Measurements from ENCODE around the gene FH. TPM values are rescaled to one million over a fixed set of nuclear protein-coding genes. Genes with fewer than 3 reads are reported as not detected.

Gene FH
- total and polyA plus RNA-seq, 2 experiments from 2014 or later = 56.2 to 69.8 TPM

- H3K4me3 ChIP-seq = no peak within 1 kb of the TSS
- H3K36me3 Mint-ChIP-seq (ENCODE audit: low read depth) = no peaks in the 10 kb centered on the region
- ATAC-seq = no peak
- H3K4me1 ChIP-seq (ENCODE audit: insufficient read depth) = peaks cover 5% of the 10 kb centered on the region; the same call in 1 of the 2 replicates
- no peaks in the 10 kb centered on the region for H3K79me2 ChIP-seq (replicated peaks; ENCODE audit: insufficient read depth)
- no peaks in the 10 kb centered on the region for H3F3A ChIP-seq (replicated peaks; ENCODE audit: low read depth)
- TF ChIP-seq EZH2 (IDR thresholded peaks at IDR 0.05; ENCODE audit: low read depth, unreplicated experiment) = no peak
- no peak for TF ChIP-seq POLR2AphosphoS5 (IDR thresholded peaks at IDR 0.05; ENCODE audit: low read depth)
- no peak for TF ChIP-seq STAT1 (IDR thresholded peaks at IDR 0.05; ENCODE audit: unreplicated experiment)
- TF ChIP-seq NANOG (IDR thresholded peaks at IDR 0.05; ENCODE audit: borderline replicate concordance) = no peak
- no peak for TF ChIP-seq REST (IDR thresholded peaks at IDR 0.05; ENCODE audit: unreplicated experiment)
- TF ChIP-seq, protein P1, sequence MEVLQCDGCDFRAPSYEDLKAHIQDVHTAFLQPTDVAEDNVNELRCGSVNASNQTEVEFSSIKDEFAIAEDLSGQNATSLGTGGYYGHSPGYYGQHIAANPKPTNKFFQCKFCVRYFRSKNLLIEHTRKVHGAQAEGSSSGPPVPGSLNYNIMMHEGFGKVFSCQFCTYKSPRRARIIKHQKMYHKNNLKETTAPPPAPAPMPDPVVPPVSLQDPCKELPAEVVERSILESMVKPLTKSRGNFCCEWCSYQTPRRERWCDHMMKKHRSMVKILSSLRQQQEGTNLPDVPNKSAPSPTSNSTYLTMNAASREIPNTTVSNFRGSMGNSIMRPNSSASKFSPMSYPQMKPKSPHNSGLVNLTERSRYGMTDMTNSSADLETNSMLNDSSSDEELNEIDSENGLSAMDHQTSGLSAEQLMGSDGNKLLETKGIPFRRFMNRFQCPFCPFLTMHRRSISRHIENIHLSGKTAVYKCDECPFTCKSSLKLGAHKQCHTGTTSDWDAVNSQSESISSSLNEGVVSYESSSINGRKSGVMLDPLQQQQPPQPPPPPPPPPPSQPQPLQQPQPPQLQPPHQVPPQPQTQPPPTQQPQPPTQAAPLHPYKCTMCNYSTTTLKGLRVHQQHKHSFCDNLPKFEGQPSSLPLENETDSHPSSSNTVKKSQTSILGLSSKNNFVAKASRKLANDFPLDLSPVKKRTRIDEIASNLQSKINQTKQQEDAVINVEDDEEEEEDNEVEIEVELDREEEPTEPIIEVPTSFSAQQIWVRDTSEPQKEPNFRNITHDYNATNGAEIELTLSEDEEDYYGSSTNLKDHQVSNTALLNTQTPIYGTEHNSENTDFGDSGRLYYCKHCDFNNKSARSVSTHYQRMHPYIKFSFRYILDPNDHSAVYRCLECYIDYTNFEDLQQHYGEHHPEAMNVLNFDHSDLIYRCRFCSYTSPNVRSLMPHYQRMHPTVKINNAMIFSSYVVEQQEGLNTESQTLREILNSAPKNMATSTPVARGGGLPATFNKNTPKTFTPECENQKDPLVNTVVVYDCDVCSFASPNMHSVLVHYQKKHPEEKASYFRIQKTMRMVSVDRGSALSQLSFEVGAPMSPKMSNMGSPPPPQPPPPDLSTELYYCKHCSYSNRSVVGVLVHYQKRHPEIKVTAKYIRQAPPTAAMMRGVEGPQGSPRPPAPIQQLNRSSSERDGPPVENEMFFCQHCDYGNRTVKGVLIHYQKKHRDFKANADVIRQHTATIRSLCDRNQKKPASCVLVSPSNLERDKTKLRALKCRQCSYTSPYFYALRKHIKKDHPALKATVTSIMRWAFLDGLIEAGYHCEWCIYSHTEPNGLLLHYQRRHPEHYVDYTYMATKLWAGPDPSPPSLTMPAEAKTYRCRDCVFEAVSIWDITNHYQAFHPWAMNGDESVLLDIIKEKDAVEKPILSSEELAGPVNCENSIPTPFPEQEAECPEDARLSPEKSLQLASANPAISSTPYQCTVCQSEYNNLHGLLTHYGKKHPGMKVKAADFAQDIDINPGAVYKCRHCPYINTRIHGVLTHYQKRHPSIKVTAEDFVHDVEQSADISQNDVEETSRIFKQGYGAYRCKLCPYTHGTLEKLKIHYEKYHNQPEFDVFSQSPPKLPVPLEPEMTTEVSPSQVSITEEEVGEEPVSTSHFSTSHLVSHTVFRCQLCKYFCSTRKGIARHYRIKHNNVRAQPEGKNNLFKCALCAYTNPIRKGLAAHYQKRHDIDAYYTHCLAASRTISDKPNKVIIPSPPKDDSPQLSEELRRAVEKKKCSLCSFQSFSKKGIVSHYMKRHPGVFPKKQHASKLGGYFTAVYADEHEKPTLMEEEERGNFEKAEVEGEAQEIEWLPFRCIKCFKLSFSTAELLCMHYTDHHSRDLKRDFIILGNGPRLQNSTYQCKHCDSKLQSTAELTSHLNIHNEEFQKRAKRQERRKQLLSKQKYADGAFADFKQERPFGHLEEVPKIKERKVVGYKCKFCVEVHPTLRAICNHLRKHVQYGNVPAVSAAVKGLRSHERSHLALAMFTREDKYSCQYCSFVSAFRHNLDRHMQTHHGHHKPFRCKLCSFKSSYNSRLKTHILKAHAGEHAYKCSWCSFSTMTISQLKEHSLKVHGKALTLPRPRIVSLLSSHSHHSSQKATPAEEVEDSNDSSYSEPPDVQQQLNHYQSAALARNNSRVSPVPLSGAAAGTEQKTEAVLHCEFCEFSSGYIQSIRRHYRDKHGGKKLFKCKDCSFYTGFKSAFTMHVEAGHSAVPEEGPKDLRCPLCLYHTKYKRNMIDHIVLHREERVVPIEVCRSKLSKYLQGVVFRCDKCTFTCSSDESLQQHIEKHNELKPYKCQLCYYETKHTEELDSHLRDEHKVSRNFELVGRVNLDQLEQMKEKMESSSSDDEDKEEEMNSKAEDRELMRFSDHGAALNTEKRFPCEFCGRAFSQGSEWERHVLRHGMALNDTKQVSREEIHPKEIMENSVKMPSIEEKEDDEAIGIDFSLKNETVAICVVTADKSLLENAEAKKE (CRISPR knock-in tag; IDR thresholded peaks at IDR 0.05) = no peak
- TF ChIP-seq, protein P2, sequence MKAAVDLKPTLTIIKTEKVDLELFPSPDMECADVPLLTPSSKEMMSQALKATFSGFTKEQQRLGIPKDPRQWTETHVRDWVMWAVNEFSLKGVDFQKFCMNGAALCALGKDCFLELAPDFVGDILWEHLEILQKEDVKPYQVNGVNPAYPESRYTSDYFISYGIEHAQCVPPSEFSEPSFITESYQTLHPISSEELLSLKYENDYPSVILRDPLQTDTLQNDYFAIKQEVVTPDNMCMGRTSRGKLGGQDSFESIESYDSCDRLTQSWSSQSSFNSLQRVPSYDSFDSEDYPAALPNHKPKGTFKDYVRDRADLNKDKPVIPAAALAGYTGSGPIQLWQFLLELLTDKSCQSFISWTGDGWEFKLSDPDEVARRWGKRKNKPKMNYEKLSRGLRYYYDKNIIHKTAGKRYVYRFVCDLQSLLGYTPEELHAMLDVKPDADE (IDR thresholded peaks at IDR 0.05) = no peak
- no peak for TF ChIP-seq CTCF (conservative IDR thresholded peaks at IDR 0.05; ENCODE audit: low read depth in 2 of 2)
- TF ChIP-seq EZH2phosphoT487 (IDR thresholded peaks at IDR 0.05; ENCODE audit: unreplicated experiment) = no peak
- no peak for TF ChIP-seq ZNF331 (CRISPR knock-in tag; IDR thresholded peaks at IDR 0.05; ENCODE audit: low read depth)
- no peak for TF ChIP-seq JUNB (IDR thresholded peaks at IDR 0.05; ENCODE audit: unreplicated experiment)
- no peak for TF ChIP-seq ZNF114 (CRISPR knock-in tag; IDR thresholded peaks at IDR 0.05)
- TF ChIP-seq CREB1 (CRISPR knock-in tag; IDR thresholded peaks at IDR 0.05; ENCODE audit: low read depth) = no peak
- H3K9me3 Mint-ChIP-seq = no peaks in the 10 kb centered on the region
- peak within 1 kb of the TSS; percentile 34; the same call in 2 of the 3 replicates for H3K4me3 Mint-ChIP-seq
- peaks cover 9% of the 10 kb centered on the region; the same call in 2 of the 3 replicates for H3K4me1 Mint-ChIP-seq
- H3K36me3 ChIP-seq (ENCODE audit: insufficient read depth) = no peaks in the 10 kb centered on the region
- no peaks in the 10 kb centered on the region for H4K20me1 ChIP-seq (replicated peaks; ENCODE audit: insufficient read depth)
- no peak within 1 kb of the TSS for H3K27ac Mint-ChIP-seq
- no peak for DNase-seq (ENCODE audit: low spot score)
- no peak within 1 kb of the TSS for H2AFZ ChIP-seq
- no peaks in the 10 kb centered on the region for H3K27me3 ChIP-seq (ENCODE audit: insufficient read depth)
- H3K4me2 ChIP-seq = no peak within 1 kb of the TSS
- no peaks in the 10 kb centered on the region for H3K9me2 ChIP-seq (ENCODE audit: insufficient read depth)
- no peaks in the 10 kb centered on the region for H3K27me3 Mint-ChIP-seq (ENCODE audit: insufficient read depth, low read depth, poor library complexity)
- H3K27ac ChIP-seq (ENCODE audit: low read depth) = no peak within 1 kb of the TSS
Measured at GRCh38 chr1:241532162-241532531, 12.6 kb upstream of the FH start, which contains the start of gene KMO. TSS of gene KMO (plus strand) at chr1:241532378. CDS start at chr1:241532445, 67 bp downstream.
